IMR-90 (cell line): ENCODE results near the gene SLC27A1.

Experiments
- FOS ChIP-seq: fragments of 150-350 bp; IDR thresholded peaks from 2 replicates; pipeline ENCODE4 v1.6.1; 2016; ENCODE audit warnings: low read depth, low read length
- MAZ ChIP-seq: IDR thresholded peaks from 2 replicates; pipeline ENCODE4 v1.6.1; 2012; ENCODE audit warnings: low read depth, mild to moderate bottlenecking, low read length, improper control_type of control experiment, moderate library complexity, borderline replicate concordance
- POLR2A ChIP-seq: IDR thresholded peaks from 2 replicates; pipeline ENCODE4 v1.6.1; 2012; ENCODE audit warnings: mild to moderate bottlenecking, low read depth, low read length
- RAD21 ChIP-seq: IDR thresholded peaks from 2 replicates; pipeline ENCODE4 v1.6.1; 2012; ENCODE audit warnings: low read length, improper control_type of control experiment
- SMC3 ChIP-seq: fragments of 150-350 bp; IDR thresholded peaks from 2 replicates; pipeline ENCODE4 v1.6.1; 2016; ENCODE audit warnings: low read depth, mild to moderate bottlenecking, antibody characterized with exemption, low read length, moderate library complexity
- TF ChIP-seq, protein P1 (sequence below): conservative IDR thresholded peaks from 2 replicates; pipeline ENCODE4 v1.5.1; 2012; ENCODE audit warnings: mild to moderate bottlenecking, low read depth, low read length, improper control_type of control experiment

DNA sequence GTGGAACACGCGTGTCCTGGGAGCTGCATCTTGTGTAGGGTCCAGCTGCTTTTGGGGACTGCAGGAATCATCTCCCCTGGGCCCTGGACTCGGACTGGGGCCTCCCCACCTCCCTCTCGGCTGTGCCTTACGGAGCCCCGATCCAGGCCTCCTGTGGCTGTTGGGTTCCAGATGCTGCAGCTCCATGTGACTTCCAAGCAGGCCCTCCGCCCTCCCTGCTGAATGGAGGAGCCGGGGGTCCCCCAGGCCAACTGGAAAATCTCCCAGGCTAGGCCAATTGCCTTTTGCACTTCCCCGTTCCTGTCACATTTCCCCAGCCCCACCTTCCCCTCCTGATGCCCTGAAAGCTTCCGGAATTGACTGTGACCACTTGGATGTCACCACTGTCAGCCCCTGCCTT, 34.9 kb downstream of the SLC27A1 start:
- TF ChIP-seq, protein P1, sequence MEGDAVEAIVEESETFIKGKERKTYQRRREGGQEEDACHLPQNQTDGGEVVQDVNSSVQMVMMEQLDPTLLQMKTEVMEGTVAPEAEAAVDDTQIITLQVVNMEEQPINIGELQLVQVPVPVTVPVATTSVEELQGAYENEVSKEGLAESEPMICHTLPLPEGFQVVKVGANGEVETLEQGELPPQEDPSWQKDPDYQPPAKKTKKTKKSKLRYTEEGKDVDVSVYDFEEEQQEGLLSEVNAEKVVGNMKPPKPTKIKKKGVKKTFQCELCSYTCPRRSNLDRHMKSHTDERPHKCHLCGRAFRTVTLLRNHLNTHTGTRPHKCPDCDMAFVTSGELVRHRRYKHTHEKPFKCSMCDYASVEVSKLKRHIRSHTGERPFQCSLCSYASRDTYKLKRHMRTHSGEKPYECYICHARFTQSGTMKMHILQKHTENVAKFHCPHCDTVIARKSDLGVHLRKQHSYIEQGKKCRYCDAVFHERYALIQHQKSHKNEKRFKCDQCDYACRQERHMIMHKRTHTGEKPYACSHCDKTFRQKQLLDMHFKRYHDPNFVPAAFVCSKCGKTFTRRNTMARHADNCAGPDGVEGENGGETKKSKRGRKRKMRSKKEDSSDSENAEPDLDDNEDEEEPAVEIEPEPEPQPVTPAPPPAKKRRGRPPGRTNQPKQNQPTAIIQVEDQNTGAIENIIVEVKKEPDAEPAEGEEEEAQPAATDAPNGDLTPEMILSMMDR = no peak
- TF ChIP-seq SMC3 (no peak), POLR2A (no peak), RAD21 (no peak), FOS (no peak), MAZ (no peak)
